Measurements from ENCODE around the gene MEIKIN. TPM values are rescaled to one million over a fixed set of nuclear protein-coding genes. Genes with fewer than 3 reads are reported as not detected.

The MEIKIN gene
- total RNA-seq, 2 experiments from 2014 or later = not detected

DNA sequence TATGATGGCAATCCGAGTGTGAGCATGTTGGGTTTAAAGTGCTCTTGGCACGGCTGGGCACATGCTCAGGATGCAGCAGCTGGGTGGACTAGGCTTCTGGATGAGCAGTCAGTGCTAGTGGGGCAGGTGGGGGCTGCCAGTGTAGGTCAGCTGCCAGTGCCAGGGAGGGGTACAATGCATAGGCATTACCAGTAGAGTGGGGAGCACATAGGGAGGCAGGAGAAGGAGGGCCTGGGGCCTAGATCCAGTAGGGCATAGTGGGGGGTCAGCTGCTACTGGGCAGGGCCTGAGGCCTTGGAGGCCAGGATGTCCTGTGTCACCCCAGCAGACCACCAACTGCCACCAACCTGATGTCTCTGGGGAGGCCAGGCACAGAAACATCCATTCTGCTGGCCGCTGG lies 41.8 kb upstream of the MEIKIN start:
- ChIA-PET POLR2A (interaction anchor here (0.5 kb wide), 1 partner anchor 125 kb away, joined by 3 read pairs; no protein-coding TSS in a partner anchor), CTCF (ENCODE audit: unreplicated experiment) (no interaction called here)
- no peak for DNase-seq (ENCODE audit: low spot score)

GRCh38 chr5:131986161-131986912 lies 40.9 kb upstream of the MEIKIN start:
- intact Hi-C loops (cut with micrococcal nuclease; ENCODE audit: unreplicated experiment) = no loop called here
- no peak overlapping the region for H3K27ac ChIP-seq (ENCODE audit: low read depth, low read length, poor library complexity, severe bottlenecking)
- no peaks in the 10 kb centered on the region for H3K4me1 ChIP-seq (ENCODE audit: insufficient read depth, low read length, poor library complexity, severe bottlenecking)
- no peaks in the 10 kb centered on the region for H3K9me3 ChIP-seq (ENCODE audit: low read length)
- no peak overlapping the region for H3K4me3 ChIP-seq (ENCODE audit: low read depth, low read length, poor library complexity, severe bottlenecking)
- DNase-seq (ENCODE audit: low spot score) = no peak
- no peak overlapping the region for H3K4me2 ChIP-seq (ENCODE audit: low read length)
- ChIA-PET CTCF (ENCODE audit: unreplicated experiment) (no interaction called here), POLR2A (interaction anchor here (1.0 kb wide), 1 partner anchor 10 kb away, joined by 3 read pairs; no protein-coding TSS in a partner anchor)
- TF ChIP-seq, protein P1, sequence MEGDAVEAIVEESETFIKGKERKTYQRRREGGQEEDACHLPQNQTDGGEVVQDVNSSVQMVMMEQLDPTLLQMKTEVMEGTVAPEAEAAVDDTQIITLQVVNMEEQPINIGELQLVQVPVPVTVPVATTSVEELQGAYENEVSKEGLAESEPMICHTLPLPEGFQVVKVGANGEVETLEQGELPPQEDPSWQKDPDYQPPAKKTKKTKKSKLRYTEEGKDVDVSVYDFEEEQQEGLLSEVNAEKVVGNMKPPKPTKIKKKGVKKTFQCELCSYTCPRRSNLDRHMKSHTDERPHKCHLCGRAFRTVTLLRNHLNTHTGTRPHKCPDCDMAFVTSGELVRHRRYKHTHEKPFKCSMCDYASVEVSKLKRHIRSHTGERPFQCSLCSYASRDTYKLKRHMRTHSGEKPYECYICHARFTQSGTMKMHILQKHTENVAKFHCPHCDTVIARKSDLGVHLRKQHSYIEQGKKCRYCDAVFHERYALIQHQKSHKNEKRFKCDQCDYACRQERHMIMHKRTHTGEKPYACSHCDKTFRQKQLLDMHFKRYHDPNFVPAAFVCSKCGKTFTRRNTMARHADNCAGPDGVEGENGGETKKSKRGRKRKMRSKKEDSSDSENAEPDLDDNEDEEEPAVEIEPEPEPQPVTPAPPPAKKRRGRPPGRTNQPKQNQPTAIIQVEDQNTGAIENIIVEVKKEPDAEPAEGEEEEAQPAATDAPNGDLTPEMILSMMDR (conservative IDR thresholded peaks at IDR 0.05; ENCODE audit: low read length) = no peak
- no peak for TF ChIP-seq EZH2phosphoT487 (IDR thresholded peaks at IDR 0.05; ENCODE audit: borderline replicate concordance, low read depth, low read length)
- no peaks in the 10 kb centered on the region for H4K20me1 ChIP-seq (ENCODE audit: insufficient read depth, low read length)
- no peak overlapping the region for H2AFZ ChIP-seq (ENCODE audit: low read length)
- no peaks in the 10 kb centered on the region for H3K9me2 ChIP-seq (ENCODE audit: insufficient read depth, low read length)
- H3K79me2 ChIP-seq (ENCODE audit: insufficient read depth, low read depth, low read length) = no peaks in the 10 kb centered on the region
- no TSS peak for BruUV-seq (replicated peaks)
- H3K36me3 ChIP-seq (ENCODE audit: insufficient read depth, low read length) = no peaks in the 10 kb centered on the region

More for the DNA sequence above, 41.8 kb upstream of the MEIKIN start:
- no peak overlapping the region for H3K27ac ChIP-seq (ENCODE audit: low read depth, low read length, poor library complexity, severe bottlenecking)
- H4K20me1 ChIP-seq (ENCODE audit: insufficient read depth, low read length) = no peaks in the 10 kb centered on the region
- no TSS peak for BruUV-seq (replicated peaks)
- H3K4me3 ChIP-seq (ENCODE audit: low read depth, low read length, poor library complexity, severe bottlenecking) = no peak overlapping the region
- H3K36me3 ChIP-seq (ENCODE audit: insufficient read depth, low read length) = no peaks in the 10 kb centered on the region
- H3K4me1 ChIP-seq (ENCODE audit: insufficient read depth, low read length, poor library complexity, severe bottlenecking) = no peaks in the 10 kb centered on the region
- no peaks in the 10 kb centered on the region for H3K79me2 ChIP-seq (ENCODE audit: insufficient read depth, low read depth, low read length)
- H3K9me2 ChIP-seq (ENCODE audit: insufficient read depth, low read length) = no peaks in the 10 kb centered on the region
- intact Hi-C loops (cut with micrococcal nuclease; ENCODE audit: unreplicated experiment) = no loop called here
- no peak overlapping the region for H2AFZ ChIP-seq (ENCODE audit: low read length)
- H3K4me2 ChIP-seq (ENCODE audit: low read length) = no peak overlapping the region
- H3K9me3 ChIP-seq (ENCODE audit: low read length) = no peaks in the 10 kb centered on the region
- TF ChIP-seq, protein P1 (conservative IDR thresholded peaks at IDR 0.05; ENCODE audit: low read length) = no peak
- no peak for TF ChIP-seq EZH2phosphoT487 (IDR thresholded peaks at IDR 0.05; ENCODE audit: borderline replicate concordance, low read depth, low read length)

Measured in OCI-LY7 (cell line).